Mesendoderm (in vitro differentiated cells): ENCODE results near the gene ZBTB7C.
A peak's percentile ranks its signal among the peaks of the same experiment; 100 is the strongest.

ENCODE experiments used
- DNase-seq: peaks from one replicate; pipeline ENCODE4 v3.0.0; 2013
- H2AK5ac ChIP-seq: 2 replicates; pipeline ENCODE4 v1.6.1; 2013; ENCODE audit warnings: low read length, inconsistent platforms
- H2BK120ac ChIP-seq: 2 replicates; pipeline ENCODE4 v1.6.1; 2013; ENCODE audit warnings: low read depth, mild to moderate bottlenecking, low read length, moderate library complexity, mixed read lengths
- H2BK15ac ChIP-seq: replicated peaks from 2 replicates; pipeline ENCODE4 v1.6.1; 2013; ENCODE audit warnings: low read depth, mild to moderate bottlenecking, moderate library complexity
- H2BK5ac ChIP-seq: 2 replicates; pipeline ENCODE4 v1.6.1; 2013; ENCODE audit warnings: low read length, inconsistent platforms
- H3K18ac ChIP-seq: 2 replicates; pipeline ENCODE4 v1.6.1; 2013; ENCODE audit warnings: mild to moderate bottlenecking, low read length, mixed read lengths
- H3K23ac ChIP-seq: one replicate; pipeline ENCODE4 v1.6.1; 2013; ENCODE audit warnings: low read length
- H3K27ac ChIP-seq: 2 replicates; pipeline ENCODE4 v1.5.1; 2013; ENCODE audit warnings: low read depth, mild to moderate bottlenecking, inconsistent platforms, low read length, moderate library complexity
- H3K27me3 ChIP-seq: 2 replicates; pipeline ENCODE4 v1.6.1; 2013; ENCODE audit warnings: low read length, control low read depth, mild to moderate bottlenecking, inconsistent platforms; ENCODE audit not compliant: insufficient read depth, poor library complexity
- H3K36me3 ChIP-seq: 2 replicates; pipeline ENCODE4 v1.6.1; 2013; ENCODE audit warnings: low read length, inconsistent platforms; ENCODE audit not compliant: control insufficient read depth, insufficient read depth
- H3K4ac ChIP-seq: one replicate; pipeline ENCODE4 v1.6.1; 2013; ENCODE audit warnings: low read depth, mild to moderate bottlenecking, low read length, moderate library complexity
- H3K4me1 ChIP-seq: 2 replicates; pipeline ENCODE4 v1.6.1; 2013; ENCODE audit warnings: low read depth, low read length, inconsistent platforms; ENCODE audit not compliant: control insufficient read depth
- H3K4me2 ChIP-seq: 2 replicates; pipeline ENCODE4 v1.6.1; 2013; ENCODE audit warnings: low read length
- H3K4me3 ChIP-seq: 2 replicates; pipeline ENCODE4 v1.5.1; 2013; ENCODE audit warnings: mild to moderate bottlenecking, low read length
- H3K56ac ChIP-seq: one replicate; pipeline ENCODE4 v1.6.1; 2013; ENCODE audit warnings: low read length
- H3K79me1 ChIP-seq: 2 replicates; pipeline ENCODE4 v1.6.1; 2013; ENCODE audit warnings: low read length, inconsistent platforms
- H3K79me2 ChIP-seq: 2 replicates; pipeline ENCODE4 v1.6.1; 2013; ENCODE audit warnings: mild to moderate bottlenecking, low read length; ENCODE audit not compliant: control insufficient read depth, insufficient read depth
- H3K9ac ChIP-seq: 2 replicates; pipeline ENCODE4 v1.6.1; 2013; ENCODE audit warnings: low read length, inconsistent platforms
- H4K5ac ChIP-seq: one replicate; pipeline ENCODE4 v1.6.1; 2013; ENCODE audit warnings: low read length
- H4K8ac ChIP-seq: one replicate; pipeline ENCODE4 v1.6.1; 2013; ENCODE audit warnings: low read depth, mild to moderate bottlenecking, control low read depth, low read length, moderate library complexity
- WGBS: extraction: QIAGEN DNeasy Blood & Tissue Kit; methylation state at CpG from one replicate; pipeline ENCODE4 v1.1.7; 2013; ENCODE audit warnings: low lambda C conversion rate, missing lambda C conversion rate; ENCODE audit not compliant: insufficient coverage; ENCODE audit errors: extremely low coverage; 5-methylcytosine and 5-hydroxymethylcytosine counted together

ZBTB7C gene

GRCh38 chr18:48037481-48038271 lies 371.5 kb downstream of the ZBTB7C start:
- no peaks in the 10 kb centered on the region for H3K27me3 ChIP-seq
- no peaks in the 10 kb centered on the region for H3K36me3 ChIP-seq
- DNase-seq, result peak; percentile 49
- H3K27ac ChIP-seq, result no peak overlapping the region
- no peak overlapping the region for H3K18ac ChIP-seq
- H2AK5ac ChIP-seq, result no peak overlapping the region
- H3K4ac ChIP-seq, result no peak overlapping the region
- H3K23ac ChIP-seq, result no peak overlapping the region
- H3K4me2 ChIP-seq, result no peak overlapping the region
- no peak overlapping the region for H2BK120ac ChIP-seq
- no peak overlapping the region for H3K9ac ChIP-seq
- H4K8ac ChIP-seq, result no peak overlapping the region
- no peak overlapping the region for H3K4me3 ChIP-seq
- no peaks in the 10 kb centered on the region for H3K79me1 ChIP-seq
- H2BK5ac ChIP-seq, result no peak overlapping the region
- H3K56ac ChIP-seq, result no peak overlapping the region
- no peaks in the 10 kb centered on the region for H3K4me1 ChIP-seq
- H2BK15ac ChIP-seq, result no peak overlapping the region
- no peaks in the 10 kb centered on the region for H3K79me2 ChIP-seq
- no peak overlapping the region for H4K5ac ChIP-seq
- no CpG with 5 or more reads among the region's 16 CpGs for WGBS

GRCh38 chr18:48036641-48037421 lies 372.4 kb downstream of the ZBTB7C start:
- no peak overlapping the region for H3K27ac ChIP-seq
- no peaks in the 10 kb centered on the region for H3K4me1 ChIP-seq

GRCh38 chr18:48036226-48036625 lies 373.0 kb downstream of the ZBTB7C start:
- Histone ChIP-seq H3K79me1 (no peaks in the 10 kb centered on the region), H3K4me2 (no peak overlapping the region), H3K18ac (no peak overlapping the region), H4K5ac (no peak overlapping the region), H3K23ac (no peak overlapping the region), H2BK5ac (no peak overlapping the region), H4K8ac (no peak overlapping the region), H3K27ac (no peak overlapping the region), H3K36me3 (no peaks in the 10 kb centered on the region), H2BK120ac (no peak overlapping the region), H3K4ac (no peak overlapping the region), H2AK5ac (no peak overlapping the region), H3K4me3 (no peak overlapping the region), H3K27me3 (no peaks in the 10 kb centered on the region), H3K9ac (no peak overlapping the region), H3K56ac (no peak overlapping the region), H3K4me1 (no peaks in the 10 kb centered on the region), H2BK15ac (no peak overlapping the region), H3K79me2 (no peaks in the 10 kb centered on the region)
- no peak for DNase-seq
- no CpG with 5 or more reads among the region's 6 CpGs for WGBS

More at GRCh38 chr18:48036641-48037421, 372.4 kb downstream of the ZBTB7C start:
- Histone ChIP-seq H2AK5ac (no peak overlapping the region), H3K79me1 (no peaks in the 10 kb centered on the region), H3K56ac (no peak overlapping the region), H3K9ac (no peak overlapping the region), H2BK120ac (no peak overlapping the region), H2BK5ac (no peak overlapping the region), H3K4me3 (no peak overlapping the region), H3K4me2 (no peak overlapping the region), H3K36me3 (no peaks in the 10 kb centered on the region), H4K8ac (no peak overlapping the region), H3K4ac (no peak overlapping the region), H3K18ac (no peak overlapping the region), H3K79me2 (no peaks in the 10 kb centered on the region), H2BK15ac (no peak overlapping the region), H3K23ac (no peak overlapping the region), H4K5ac (no peak overlapping the region), H3K27me3 (no peaks in the 10 kb centered on the region)
- no peak for DNase-seq
- WGBS, result no CpG with 5 or more reads among the region's 14 CpGs

- H3K4ac ChIP-seq, result no peak overlapping the region
- no peak overlapping the region for H3K23ac ChIP-seq
- no peak overlapping the region for H3K56ac ChIP-seq
- no peak overlapping the region for H2BK5ac ChIP-seq
- no peak overlapping the region for H3K9ac ChIP-seq
- H2BK120ac ChIP-seq, result no peak overlapping the region
- no peaks in the 10 kb centered on the region for H3K79me1 ChIP-seq
- H3K4me2 ChIP-seq, result no peak overlapping the region
- no peaks in the 10 kb centered on the region for H3K4me1 ChIP-seq
- no peak overlapping the region for H2AK5ac ChIP-seq
- H3K27me3 ChIP-seq, result no peaks in the 10 kb centered on the region
- no peak overlapping the region for H2BK15ac ChIP-seq
- DNase-seq, result no peak
- H3K36me3 ChIP-seq, result no peaks in the 10 kb centered on the region
- no peaks in the 10 kb centered on the region for H3K79me2 ChIP-seq
- WGBS, result no CpG with 5 or more reads among the region's 3 CpGs
- no peak overlapping the region for H4K5ac ChIP-seq
- no peak overlapping the region for H3K18ac ChIP-seq
- no peak overlapping the region for H3K4me3 ChIP-seq
- H4K8ac ChIP-seq, result no peak overlapping the region
- no peak overlapping the region for H3K27ac ChIP-seq
These were observed 373.7 kb downstream of the ZBTB7C start for GRCh38 chr18:48035556-48035860.

- Histone ChIP-seq H4K8ac (no peak overlapping the region), H3K36me3 (no peaks in the 10 kb centered on the region), H3K79me2 (no peaks in the 10 kb centered on the region), H3K23ac (no peak overlapping the region), H3K4ac (no peak overlapping the region), H3K4me3 (no peak overlapping the region), H3K4me1 (no peaks in the 10 kb centered on the region), H3K79me1 (no peaks in the 10 kb centered on the region), H3K56ac (no peak overlapping the region), H2BK5ac (no peak overlapping the region), H3K4me2 (no peak overlapping the region), H2BK120ac (no peak overlapping the region), H3K27ac (no peak overlapping the region), H3K9ac (no peak overlapping the region), H4K5ac (no peak overlapping the region), H3K18ac (no peak overlapping the region), H2AK5ac (no peak overlapping the region), H2BK15ac (no peak overlapping the region), H3K27me3 (no peaks in the 10 kb centered on the region)
- WGBS, result no CpG with 5 or more reads among the region's 16 CpGs
- no peak for DNase-seq
These were observed 374.3 kb downstream of the ZBTB7C start for GRCh38 chr18:48034651-48035555.
